GM12872 (cell line): Measurements from ENCODE around the gene NHSL1.

Experiments
- TF ChIP-seq, protein P1 (sequence below): IDR thresholded peaks from 3 replicates; pipeline ENCODE4 v1.5.1; 2011; ENCODE audit warnings: low read depth, mild to moderate bottlenecking, low read length, moderate library complexity; ENCODE audit not compliant: insufficient read depth

NHSL1 gene

DNA sequence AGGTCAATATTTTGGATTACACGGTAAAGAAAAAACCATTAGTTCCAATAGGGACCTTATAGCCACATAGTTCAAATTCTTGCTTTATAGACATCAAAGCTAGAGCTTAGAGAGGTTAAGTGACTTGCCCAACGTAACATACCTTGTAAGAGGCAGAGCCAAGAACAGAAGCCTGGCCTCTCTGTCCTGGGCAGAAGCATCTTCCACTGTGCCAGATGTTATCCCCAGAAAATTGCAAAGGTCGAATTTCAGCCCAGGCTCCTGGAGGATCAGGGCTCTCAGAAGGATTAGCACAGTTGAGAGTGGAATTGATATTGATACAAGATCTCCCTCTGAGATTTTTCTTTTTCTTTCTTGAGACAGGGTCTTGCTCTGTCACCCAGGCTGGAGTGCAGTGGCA lies 115.5 kb downstream of the NHSL1 start:
- TF ChIP-seq, protein P1, sequence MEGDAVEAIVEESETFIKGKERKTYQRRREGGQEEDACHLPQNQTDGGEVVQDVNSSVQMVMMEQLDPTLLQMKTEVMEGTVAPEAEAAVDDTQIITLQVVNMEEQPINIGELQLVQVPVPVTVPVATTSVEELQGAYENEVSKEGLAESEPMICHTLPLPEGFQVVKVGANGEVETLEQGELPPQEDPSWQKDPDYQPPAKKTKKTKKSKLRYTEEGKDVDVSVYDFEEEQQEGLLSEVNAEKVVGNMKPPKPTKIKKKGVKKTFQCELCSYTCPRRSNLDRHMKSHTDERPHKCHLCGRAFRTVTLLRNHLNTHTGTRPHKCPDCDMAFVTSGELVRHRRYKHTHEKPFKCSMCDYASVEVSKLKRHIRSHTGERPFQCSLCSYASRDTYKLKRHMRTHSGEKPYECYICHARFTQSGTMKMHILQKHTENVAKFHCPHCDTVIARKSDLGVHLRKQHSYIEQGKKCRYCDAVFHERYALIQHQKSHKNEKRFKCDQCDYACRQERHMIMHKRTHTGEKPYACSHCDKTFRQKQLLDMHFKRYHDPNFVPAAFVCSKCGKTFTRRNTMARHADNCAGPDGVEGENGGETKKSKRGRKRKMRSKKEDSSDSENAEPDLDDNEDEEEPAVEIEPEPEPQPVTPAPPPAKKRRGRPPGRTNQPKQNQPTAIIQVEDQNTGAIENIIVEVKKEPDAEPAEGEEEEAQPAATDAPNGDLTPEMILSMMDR: no peak

DNA sequence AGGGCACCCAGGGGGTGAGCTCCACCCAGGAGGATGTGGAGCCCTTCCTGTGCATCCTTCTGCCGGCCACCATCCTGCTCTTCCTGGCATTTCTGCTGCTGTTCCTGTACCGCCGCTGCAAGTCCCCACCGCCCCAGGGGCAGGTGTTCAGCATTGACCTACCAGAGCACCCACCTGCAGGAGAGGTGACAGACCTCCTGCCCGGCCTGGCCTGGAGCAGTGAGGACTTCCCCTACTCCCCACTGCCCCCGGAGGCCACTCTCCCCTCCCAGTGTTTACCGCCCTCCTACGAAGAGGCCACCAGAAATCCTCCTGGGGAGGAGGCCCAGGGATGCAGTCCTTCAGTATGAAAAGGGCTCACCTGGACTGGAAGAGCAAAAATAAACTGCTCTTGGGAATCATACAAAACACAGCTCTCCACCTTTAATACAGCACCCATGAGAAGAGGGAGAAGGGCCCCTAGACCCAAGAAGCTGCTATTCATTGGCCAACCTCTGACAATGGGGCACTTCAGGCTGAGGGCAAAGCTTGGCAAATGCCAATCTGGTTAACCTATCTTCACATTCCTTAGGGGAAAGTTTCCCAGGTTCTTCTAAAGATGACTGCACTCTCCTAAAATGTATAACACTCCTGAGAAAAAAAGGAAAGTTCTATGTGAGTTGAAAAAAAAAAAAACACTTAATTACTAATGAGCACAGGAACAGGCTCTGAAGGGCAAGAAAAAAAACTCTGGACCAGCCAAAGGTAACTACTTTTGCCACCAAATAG lies 116.6 kb downstream of the NHSL1 start:
- TF ChIP-seq, protein P1: no peak

DNA sequence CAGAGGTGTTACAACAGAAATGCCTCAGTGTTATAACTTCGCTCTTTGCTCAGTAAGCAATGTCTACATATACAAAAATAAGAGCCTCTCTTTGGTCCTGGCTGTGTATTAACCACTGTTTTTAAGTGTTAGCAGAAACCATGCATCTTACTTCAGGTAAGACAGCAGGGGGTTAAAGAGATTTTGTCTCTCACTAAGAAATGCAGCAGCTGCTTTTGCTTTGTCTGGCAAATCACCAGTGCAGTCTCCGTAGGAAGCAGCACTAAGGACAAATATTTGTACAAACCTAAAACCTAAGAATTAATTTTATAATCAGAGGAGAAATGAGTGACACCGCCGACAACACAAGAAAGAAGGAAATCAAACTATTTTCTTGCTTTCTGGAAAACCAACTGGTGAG lies 120.8 kb downstream of the NHSL1 start:
- TF ChIP-seq, protein P1: no peak

DNA sequence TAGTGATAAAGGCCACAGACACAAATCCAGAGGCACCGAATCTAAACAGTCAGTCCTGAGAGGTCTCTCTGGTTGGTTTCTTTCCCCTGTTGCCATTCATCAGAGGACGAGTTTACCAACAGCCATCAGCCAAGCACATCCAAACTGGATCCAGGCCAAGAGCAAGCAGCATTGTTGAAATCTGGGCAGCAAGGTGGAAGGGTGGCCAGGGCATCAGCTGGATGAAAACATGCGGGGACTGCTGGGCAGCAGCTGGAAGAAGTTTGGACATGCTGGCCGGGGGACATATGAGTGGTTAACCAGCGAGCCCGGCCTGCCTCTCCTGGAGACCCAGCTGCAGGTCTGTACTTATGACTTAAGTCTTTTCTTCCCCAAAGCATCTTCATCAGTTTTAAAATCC lies 121.5 kb downstream of the NHSL1 start, which contains the start of gene SMIM28:
Gene SMIM28 (plus strand): TSS at position 62 of the 400 bp plus-strand sequence. CDS start 168 bp downstream, at position 230.
- TF ChIP-seq, protein P1: no peak

DNA sequence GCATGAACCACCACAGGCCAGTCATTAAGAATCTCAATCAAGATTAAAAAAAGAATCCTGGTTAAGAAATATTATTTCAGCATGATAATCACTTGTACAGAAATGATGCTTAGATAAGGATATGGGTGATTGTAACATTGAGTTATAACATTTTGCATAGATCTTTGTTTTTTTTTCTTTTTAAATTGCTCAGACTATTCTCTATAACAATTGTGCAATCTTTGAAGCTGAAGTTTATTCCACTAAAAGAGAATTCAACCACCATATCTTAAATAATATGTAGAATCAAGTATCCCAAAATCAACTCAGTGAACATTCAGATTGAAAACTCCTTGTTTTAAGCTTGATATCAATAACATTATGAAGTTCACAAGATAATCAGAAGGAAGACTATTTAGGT lies 122.3 kb downstream of the NHSL1 start:
- TF ChIP-seq, protein P1: no peak

DNA sequence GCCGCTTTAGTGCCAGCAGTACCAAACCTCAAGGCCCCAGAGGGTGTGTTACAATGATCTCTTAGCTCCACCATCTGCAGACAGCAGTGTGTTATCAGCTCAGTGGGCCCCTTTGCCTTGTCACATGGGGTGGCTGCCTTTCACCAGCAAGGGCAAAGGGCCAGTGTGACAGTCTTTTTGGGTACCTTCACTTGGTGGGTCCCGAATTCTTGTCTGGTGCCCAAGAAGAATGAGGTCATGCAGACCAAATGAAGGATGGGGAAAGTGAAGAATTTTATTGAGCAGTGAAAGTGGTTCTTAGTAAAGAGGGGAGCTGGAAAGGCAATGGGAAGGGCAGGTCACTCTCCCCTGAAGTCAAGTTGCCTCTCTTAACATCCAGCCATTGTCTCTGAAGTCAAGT lies 124.5 kb downstream of the NHSL1 start:
- TF ChIP-seq, protein P1: no peak

DNA sequence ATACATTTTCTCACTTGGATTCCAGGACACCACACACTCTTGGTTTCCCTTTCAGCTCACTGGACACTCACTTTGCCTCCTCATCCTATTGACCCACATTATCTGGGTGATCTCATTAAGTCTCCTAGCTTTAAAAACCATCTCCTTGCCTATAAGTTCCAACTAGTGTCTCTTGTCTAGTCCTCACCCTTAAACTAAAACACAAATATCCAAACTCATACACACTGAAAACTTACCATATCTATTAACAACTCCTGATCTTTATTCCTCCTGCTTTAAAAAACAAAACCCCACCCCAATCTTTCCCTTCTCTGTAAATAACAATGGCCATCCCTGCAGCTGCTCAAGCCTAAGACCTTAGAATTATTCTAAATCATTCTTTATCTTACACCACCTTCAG lies 125.1 kb downstream of the NHSL1 start:
- TF ChIP-seq, protein P1: no peak
